ENCODE data around the gene THUMPD2.

DNA sequence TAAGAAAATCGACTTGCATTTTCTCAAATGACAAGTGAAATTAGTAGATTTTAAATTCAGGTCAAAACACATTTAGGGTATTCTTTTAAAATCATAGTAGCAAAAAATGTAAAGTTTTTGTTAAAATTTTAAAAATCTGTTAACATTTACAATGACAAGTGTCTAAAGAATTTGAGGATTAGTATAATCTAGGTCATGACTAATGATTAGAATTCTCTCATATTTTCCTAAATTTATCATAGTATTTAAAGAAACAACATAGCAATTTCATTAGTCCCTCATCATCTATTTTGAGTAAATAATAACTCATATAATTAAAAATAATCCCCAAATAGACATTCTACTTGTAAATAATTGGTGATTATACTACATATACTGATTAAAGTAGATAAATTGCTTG is 23.6 kb downstream of the THUMPD2 start:
- TF ChIP-seq POLR2AphosphoS5 (IDR thresholded peaks at IDR 0.05) (no peak), POLR2A (IDR thresholded peaks at IDR 0.05) (no peak)
- TF ChIP-seq, protein P1, sequence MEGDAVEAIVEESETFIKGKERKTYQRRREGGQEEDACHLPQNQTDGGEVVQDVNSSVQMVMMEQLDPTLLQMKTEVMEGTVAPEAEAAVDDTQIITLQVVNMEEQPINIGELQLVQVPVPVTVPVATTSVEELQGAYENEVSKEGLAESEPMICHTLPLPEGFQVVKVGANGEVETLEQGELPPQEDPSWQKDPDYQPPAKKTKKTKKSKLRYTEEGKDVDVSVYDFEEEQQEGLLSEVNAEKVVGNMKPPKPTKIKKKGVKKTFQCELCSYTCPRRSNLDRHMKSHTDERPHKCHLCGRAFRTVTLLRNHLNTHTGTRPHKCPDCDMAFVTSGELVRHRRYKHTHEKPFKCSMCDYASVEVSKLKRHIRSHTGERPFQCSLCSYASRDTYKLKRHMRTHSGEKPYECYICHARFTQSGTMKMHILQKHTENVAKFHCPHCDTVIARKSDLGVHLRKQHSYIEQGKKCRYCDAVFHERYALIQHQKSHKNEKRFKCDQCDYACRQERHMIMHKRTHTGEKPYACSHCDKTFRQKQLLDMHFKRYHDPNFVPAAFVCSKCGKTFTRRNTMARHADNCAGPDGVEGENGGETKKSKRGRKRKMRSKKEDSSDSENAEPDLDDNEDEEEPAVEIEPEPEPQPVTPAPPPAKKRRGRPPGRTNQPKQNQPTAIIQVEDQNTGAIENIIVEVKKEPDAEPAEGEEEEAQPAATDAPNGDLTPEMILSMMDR (IDR thresholded peaks at IDR 0.05), result no peak
